GM12872 (cell line): ENCODE measurements around the gene TMEM147.

Source experiments
- TF ChIP-seq, protein P1 (sequence below): IDR thresholded peaks from 3 replicates; pipeline ENCODE4 v1.5.1; 2011; ENCODE audit warnings: low read depth, mild to moderate bottlenecking, low read length, moderate library complexity; ENCODE audit not compliant: insufficient read depth

The TMEM147 gene

DNA sequence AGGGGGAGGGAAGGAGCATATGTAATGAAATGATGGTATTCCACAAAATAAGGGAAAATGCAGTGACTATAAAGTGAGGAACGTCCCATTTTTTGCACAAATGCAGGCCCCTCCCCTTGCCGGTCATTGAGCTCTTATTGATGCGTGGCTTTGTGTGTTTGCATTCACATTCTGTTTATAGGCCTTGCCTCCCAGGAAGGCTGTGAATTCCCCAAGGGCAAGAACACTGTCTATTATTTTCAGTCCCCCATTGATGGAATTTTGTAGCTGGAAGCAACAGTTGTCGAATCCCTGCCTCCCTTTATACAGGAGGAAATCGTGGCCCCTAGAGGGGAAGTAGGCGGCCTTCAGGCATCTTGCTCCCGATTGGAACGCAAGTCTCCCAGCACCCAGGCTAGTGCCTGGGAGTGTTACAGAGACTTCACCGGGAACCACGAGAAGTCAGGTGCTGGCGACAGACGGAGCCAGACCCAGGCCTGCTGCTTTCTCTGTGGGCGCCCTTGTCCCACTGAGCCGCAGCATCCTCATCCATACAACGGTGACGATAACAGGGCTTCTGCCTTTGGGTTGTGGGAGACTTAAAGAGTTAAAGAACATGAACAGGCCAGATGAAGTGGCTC lies 24.2 kb upstream of the TMEM147 start:
- TF ChIP-seq, protein P1, sequence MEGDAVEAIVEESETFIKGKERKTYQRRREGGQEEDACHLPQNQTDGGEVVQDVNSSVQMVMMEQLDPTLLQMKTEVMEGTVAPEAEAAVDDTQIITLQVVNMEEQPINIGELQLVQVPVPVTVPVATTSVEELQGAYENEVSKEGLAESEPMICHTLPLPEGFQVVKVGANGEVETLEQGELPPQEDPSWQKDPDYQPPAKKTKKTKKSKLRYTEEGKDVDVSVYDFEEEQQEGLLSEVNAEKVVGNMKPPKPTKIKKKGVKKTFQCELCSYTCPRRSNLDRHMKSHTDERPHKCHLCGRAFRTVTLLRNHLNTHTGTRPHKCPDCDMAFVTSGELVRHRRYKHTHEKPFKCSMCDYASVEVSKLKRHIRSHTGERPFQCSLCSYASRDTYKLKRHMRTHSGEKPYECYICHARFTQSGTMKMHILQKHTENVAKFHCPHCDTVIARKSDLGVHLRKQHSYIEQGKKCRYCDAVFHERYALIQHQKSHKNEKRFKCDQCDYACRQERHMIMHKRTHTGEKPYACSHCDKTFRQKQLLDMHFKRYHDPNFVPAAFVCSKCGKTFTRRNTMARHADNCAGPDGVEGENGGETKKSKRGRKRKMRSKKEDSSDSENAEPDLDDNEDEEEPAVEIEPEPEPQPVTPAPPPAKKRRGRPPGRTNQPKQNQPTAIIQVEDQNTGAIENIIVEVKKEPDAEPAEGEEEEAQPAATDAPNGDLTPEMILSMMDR = no peak

DNA sequence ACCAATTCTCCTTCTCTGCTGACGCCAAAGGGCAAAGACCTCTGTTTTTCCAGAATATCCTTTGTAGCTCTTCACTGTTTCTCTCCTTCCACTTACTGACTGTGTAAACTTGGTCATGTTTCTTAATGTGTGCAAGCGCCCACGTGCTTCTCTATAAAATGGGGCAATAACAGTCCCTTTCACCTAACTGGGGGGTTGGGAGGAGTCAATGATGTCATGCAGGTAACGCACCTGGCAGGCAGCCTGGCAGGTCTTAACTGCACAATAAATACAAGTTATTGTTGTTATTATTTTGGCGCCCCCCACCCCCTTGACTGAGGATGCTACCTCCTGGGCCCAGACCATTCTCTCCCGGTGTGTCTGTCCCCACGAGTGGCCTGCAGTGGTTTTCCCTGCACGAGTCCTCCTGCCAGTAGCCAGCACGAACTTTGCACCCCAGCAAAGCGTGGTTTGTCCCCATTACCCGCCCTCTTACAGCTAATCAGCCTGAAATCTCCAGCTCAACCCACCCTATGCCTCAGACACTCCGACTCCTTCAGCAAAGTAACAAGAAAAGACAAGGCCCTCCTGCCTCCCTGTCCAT lies 22.6 kb upstream of the TMEM147 start:
- TF ChIP-seq, protein P1 = no peak

DNA sequence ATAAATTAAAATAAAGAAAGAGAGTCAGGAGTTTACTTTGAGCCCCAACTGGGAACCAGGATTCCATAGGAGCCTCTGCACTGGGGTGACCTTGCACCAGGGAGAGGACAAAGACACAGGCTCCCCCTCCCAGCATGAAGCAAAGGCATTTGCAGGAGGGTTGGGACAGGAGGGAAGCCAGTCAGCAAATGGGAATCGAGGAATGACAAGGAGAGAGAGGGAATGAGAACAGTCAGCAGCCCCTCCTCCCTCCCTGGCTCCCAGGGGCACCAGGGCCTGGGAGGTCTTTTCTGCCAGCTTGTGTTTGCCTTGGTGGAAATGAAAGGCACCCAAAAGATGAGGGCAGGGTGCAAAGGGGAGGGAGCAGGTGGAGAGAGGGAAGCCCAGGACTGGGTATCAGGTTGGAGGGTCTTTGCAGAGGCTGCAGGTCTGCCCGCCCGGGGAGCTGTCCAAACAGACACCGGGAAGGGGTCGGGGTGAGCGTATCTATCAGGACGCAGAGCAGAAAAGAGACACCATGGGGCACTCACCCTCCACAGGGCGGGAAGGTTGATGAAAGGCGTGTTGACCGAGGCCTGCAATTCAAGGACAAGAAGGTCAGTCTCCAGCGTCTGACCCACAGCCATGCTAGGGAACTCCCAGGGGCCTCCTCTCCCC lies 21.1 kb upstream of the TMEM147 start:
- TF ChIP-seq, protein P1 = no peak

DNA sequence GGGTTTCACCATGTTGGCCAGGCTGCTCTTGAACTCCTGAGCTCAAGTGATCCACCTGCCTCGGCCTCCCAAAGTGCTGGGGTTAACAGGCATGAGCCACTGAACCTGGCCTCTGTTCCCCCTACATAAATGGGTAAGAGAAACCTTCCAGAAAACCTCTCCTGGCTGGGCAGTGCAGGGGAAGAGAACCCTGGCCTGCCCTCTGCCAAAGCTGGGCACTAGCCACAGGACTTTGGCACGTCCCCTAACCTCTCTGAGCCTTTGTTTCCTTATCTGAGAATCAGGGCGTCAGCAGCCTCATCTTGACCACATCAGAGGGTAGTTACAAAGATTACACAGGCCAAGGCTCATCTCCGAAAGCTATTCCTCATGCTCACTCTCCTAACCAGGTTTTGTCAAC lies 19.6 kb upstream of the TMEM147 start:
- TF ChIP-seq, protein P1 = no peak

DNA sequence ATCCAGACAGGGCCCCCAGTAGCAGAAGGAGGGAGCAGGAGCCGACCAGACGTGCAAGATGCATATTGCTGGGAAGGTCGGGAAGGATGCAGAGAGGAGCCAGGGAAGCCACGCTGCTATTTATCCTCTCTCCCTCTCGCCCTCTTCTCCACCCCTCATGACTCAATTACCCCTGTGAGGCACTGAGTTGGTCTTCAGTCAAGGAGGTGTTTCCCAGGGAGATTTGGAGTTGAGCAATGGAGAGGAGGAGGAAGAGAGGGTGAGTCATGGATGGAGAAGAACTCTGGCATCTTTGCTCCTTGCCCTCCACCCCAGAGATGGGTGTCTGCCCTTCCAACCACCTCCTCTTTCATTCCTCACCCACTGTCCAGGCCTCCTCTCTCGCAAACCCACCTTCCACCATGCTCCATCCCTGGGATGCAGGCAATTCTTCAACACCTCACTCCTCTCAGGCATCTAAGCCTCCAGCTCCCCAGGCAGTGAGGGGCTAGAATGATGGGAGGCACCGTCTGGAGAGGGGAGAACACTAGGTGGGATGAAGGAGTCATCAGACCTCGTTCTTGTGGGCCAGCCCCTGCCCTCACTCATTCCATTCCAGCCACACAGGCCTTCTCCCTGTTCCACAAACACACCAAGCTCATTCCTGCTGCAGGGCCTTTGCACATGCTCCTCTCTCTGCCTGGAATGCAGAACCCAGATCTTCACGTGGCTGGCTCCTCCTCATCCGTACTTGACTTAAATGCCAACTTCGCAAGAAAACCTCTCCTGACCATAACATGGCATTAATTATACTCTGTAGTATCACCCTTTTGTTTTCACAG lies 17.0 kb upstream of the TMEM147 start, which contains the start of gene SBSN:
SBSN (minus strand) TSS at position 94 of the 821 bp plus-strand sequence; CDS start at position 64, 30 bp downstream.
- TF ChIP-seq, protein P1 = no peak

DNA sequence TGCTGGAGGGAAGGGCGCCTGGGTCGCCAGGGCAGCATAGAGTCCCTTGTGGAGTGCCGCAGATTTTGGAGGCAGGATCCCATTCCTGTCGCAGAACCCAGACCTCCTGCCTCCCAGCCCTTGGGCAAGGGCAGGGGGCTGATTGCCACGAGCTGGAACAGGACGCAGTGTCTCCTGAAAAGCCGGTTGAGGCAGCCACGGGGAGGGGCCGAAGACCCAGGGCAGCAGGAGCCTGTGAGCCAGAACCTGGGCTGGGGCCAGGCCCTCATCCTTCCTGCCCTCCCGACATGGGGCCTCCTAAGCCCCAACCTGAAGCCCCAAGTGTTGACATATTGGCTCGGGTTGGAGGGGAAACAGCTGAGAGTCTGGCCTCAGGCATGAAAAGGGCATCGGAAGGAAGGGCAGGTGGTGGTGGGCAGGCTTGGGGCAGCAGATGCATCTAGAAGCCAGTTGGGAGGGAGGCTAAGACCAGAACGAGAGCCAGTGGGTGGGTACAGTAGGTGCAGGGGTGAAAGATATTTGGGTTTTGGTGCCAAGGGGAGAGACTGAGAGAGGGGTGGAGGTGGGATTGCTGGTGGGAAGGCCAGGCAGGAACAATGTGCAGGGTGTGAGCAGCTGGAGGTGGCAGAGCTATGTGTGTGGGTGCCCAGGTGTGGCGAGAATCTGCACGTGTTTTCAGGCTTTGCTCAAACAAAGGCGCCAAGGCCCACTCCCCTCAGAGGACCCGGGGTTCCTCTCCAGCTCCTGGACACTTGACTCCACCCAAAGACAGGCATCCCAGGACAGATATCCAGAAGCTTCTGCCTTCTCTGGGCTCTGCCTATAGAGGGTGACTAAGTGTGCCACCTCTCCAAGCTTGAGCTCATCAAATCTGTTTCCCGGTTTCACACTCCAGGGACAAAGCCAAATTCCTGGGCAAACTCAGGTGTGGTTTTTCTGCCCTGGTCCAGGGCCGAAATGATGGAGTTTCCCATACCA lies 15.9 kb upstream of the TMEM147 start:
- TF ChIP-seq, protein P1 = no peak
